Endothelial cell of umbilical vein (primary cell): ENCODE data around the gene GATA3. TPM values are rescaled to one million over a fixed set of nuclear protein-coding genes. Genes with fewer than 3 reads are reported as not detected.

Experiments used
- BruUV-seq: library from RNA; stranded (reverse); fragments of 400-500 nt; replicated peaks from 2 replicates; lab custom pipeline; 2021; lab: Mats Ljungman, UMichigan
- CTCF ChIA-PET: fragments of 300-600, 350-600 bp; sonication (Branson Sonifier 250); formaldehyde crosslinking; loops from one replicate; lab custom pipeline; 2021; ENCODE audit warnings: antibody characterized with exemption, inconsistent platforms; lab: Charles Lee
- POLR2A ChIA-PET: fragments of 300-600, 350-600 bp; sonication (Branson Sonifier 250); formaldehyde crosslinking; loops from one replicate; lab custom pipeline; 2021; ENCODE audit warnings: antibody characterized with exemption, inconsistent platforms; lab: Charles Lee
- DNase-seq: peaks from one replicate; pipeline ENCODE4 v3.0.0-alpha.2; 2011; ENCODE audit warnings: low read depth, low spot score
- FAIRE-seq: peaks from 2 replicates; lab custom pipeline; 2011; peaks lifted over from hg19 to GRCh38; lab: Jason Lieb, UNC
- H2AFZ ChIP-seq: 2 replicates; pipeline ENCODE4 v1.6.0; 2012; ENCODE audit warnings: low read depth, low read length, control low read depth, inconsistent platforms
- H3K27ac ChIP-seq: 2 replicates; pipeline ENCODE4 v1.5.1; 2011; ENCODE audit warnings: low read depth, mild to moderate bottlenecking, control low read depth, low read length, moderate library complexity; ENCODE audit not compliant: insufficient read depth
- H3K27me3 ChIP-seq, 2 experiments: 2 replicates each; pipeline versions ENCODE4 v1.6.0 to v1.6.1; 2011; ENCODE audit warnings: low read length in 2 of 2, mixed read lengths in 1 of 2; ENCODE audit not compliant: control insufficient read depth in 2 of 2, insufficient read depth in 2 of 2
- H3K36me3 ChIP-seq, 2 experiments: 2 replicates in 1 of 2; 3 replicates in 1 of 2; pipeline ENCODE4 v1.5.1; 2011; ENCODE audit warnings: low read length in 2 of 2, mild to moderate bottlenecking in 1 of 2, moderate library complexity in 1 of 2; ENCODE audit not compliant: control insufficient read depth in 2 of 2, insufficient read depth in 2 of 2; ENCODE audit errors: extremely low read depth in 1 of 2
- H3K4me1 ChIP-seq: 3 replicates; pipeline ENCODE4 v1.5.1; 2011; ENCODE audit warnings: mild to moderate bottlenecking, low read length; ENCODE audit not compliant: control insufficient read depth, insufficient read depth; ENCODE audit errors: extremely low read depth
- H3K4me2 ChIP-seq: 2 replicates; pipeline ENCODE4 v1.6.1; 2011; ENCODE audit warnings: low read length, control low read depth, mixed read lengths; ENCODE audit not compliant: insufficient read depth
- H3K4me3 ChIP-seq, 3 experiments: fragments of 200-600 bp in 1 of 3; sonication (generic), shearing (Covaris generic) in 1 of 3; replicated peaks in 1 of 3; 2 replicates each; pipeline ENCODE4 v1.5.1; 2011 to 2016; ENCODE audit warnings: control low read depth in 3 of 3, low read length in 3 of 3, mild to moderate bottlenecking in 2 of 3, inconsistent platforms in 1 of 3, low read depth in 1 of 3, moderate library complexity in 1 of 3; ENCODE audit not compliant: insufficient read depth in 1 of 3
- H3K79me2 ChIP-seq: 2 replicates; pipeline ENCODE4 v1.6.0; 2012; ENCODE audit warnings: low read length, inconsistent platforms; ENCODE audit not compliant: control insufficient read depth, insufficient read depth
- H3K9ac ChIP-seq: replicated peaks from 2 replicates; pipeline ENCODE3; 2011; ENCODE audit warnings: low read length, control low read depth; ENCODE audit not compliant: insufficient read depth; ENCODE audit errors: extremely low read depth
- H3K9me1 ChIP-seq: replicated peaks from 3 replicates; pipeline ENCODE4 v1.6.0; 2011; ENCODE audit warnings: mild to moderate bottlenecking, low read length; ENCODE audit not compliant: control insufficient read depth, insufficient read depth; ENCODE audit errors: extremely low read depth
- H3K9me3 ChIP-seq: replicated peaks from 2 replicates; pipeline ENCODE4 v1.5.1; 2012; ENCODE audit warnings: low read length, inconsistent platforms; ENCODE audit not compliant: control insufficient read depth, insufficient read depth
- H4K20me1 ChIP-seq: replicated peaks from 2 replicates; pipeline ENCODE3; 2011; ENCODE audit warnings: mild to moderate bottlenecking, low read length; ENCODE audit not compliant: control insufficient read depth, insufficient read depth; ENCODE audit errors: extremely low read depth
- CTCF ChIP-seq, 2 donors: IDR thresholded peaks; 1 replicate in 1 of 2; 2 replicates in 1 of 2; pipeline ENCODE4 v1.5.1; 2011; ENCODE audit warnings: low read length in 2 of 2, mild to moderate bottlenecking in 2 of 2, moderate library complexity in 2 of 2, control low read depth in 1 of 2, inconsistent platforms in 1 of 2, low read depth in 1 of 2; ENCODE audit not compliant: insufficient read depth in 1 of 2; ENCODE audit errors: extremely low read depth in 1 of 2
- EZH2 ChIP-seq: IDR thresholded peaks from 2 replicates; pipeline ENCODE4 v1.6.1; 2012; ENCODE audit warnings: borderline replicate concordance, low read depth, mild to moderate bottlenecking, moderate library complexity, low read length, inconsistent platforms; ENCODE audit not compliant: severe bottlenecking
- FOS ChIP-seq: IDR thresholded peaks from 2 replicates; pipeline ENCODE4 v1.6.1; 2011; ENCODE audit warnings: mild to moderate bottlenecking, low read length, moderate library complexity, borderline replicate concordance; ENCODE audit not compliant: insufficient read depth
- GATA2 ChIP-seq: IDR thresholded peaks from 2 replicates; pipeline ENCODE4 v1.7.0; 2011; ENCODE audit warnings: low read depth, mild to moderate bottlenecking, moderate library complexity, mixed read lengths, low read length; ENCODE audit not compliant: insufficient read length, insufficient read depth
- JUN ChIP-seq: IDR thresholded peaks from 2 replicates; pipeline ENCODE4 v1.6.1; 2011; ENCODE audit warnings: borderline replicate concordance, low read depth; ENCODE audit not compliant: insufficient read length, insufficient read depth
- MAX ChIP-seq: IDR thresholded peaks from 2 replicates; pipeline ENCODE4 v1.6.1; 2011; ENCODE audit not compliant: insufficient read depth, insufficient read length
- MYC ChIP-seq: IDR thresholded peaks from one replicate; pipeline ENCODE4 v1.6.1; 2011; ENCODE audit warnings: mild to moderate bottlenecking, low read depth, low read length
- POLR2A ChIP-seq: IDR thresholded peaks from 2 replicates; pipeline ENCODE4 v1.6.1; 2012; ENCODE audit warnings: low read depth, mild to moderate bottlenecking, control low read depth, low read length
- POLR2AphosphoS5 ChIP-seq: IDR thresholded peaks from 2 replicates; pipeline ENCODE4 v1.6.1; 2012; ENCODE audit warnings: low read depth, mild to moderate bottlenecking, control low read depth, low read length, moderate library complexity; ENCODE audit not compliant: insufficient read depth
- dilution Hi-C: fragments of 300-500 bp; cut with MboI; formaldehyde crosslinking; loops from one replicate; pipeline ENCODE4 v1.15.0; 2019; ENCODE audit warnings: low sequenced_read_pairs; ENCODE audit not compliant: extremely low pct_ligation_motif_present
- intact Hi-C: fragments of 100-400 bp; cut with micrococcal nuclease; formaldehyde crosslinking; loops from one replicate; pipeline ENCODE4 v1.10.0; 2022
- polyA plus RNA-seq, 4 experiments: library from polyadenylated mRNA; depleted of rRNA in 3 of 4; stranded (reverse) in 3 of 4; unstranded in 1 of 4; fragments of >200 nt; gene quantifications; 2 replicates each; pipeline versions ENCODE4 v1.2.1 to v1.2.3, GENCODE V29; 2011 to 2012; ENCODE audit warnings: missing spikeins in 1 of 4
- total RNA-seq: library from RNA; stranded (reverse); gene quantifications from 2 replicates; pipeline ENCODE4 v1.2.3, GENCODE V29; 2021

Gene GATA3
- total and polyA plus RNA-seq, 2 donors (not counting 3 experiments of a cell fraction or from before 2014, with no cell fraction given), result 9.3 to 33.0 TPM

DNA sequence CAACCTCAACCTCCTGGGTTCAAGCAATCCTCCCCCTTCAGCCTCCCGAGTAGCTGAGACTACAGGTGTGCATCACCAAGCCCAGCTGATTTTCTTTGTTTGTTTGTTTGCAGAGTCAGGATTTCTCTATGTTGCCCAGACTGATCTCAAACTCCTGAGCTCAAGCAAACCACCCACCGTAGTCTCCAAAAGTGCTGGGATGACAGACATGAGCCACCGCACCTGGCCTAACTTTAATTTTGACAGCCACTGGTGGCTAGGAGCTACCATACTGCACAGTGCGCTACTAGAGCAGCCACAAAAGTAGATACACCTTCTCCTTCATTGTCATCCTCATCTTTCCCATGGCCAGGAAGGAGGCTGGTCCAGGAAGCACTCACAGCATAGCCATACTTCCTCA, 31.2 kb upstream of the GATA3 start:
- Histone ChIP-seq H3K4me2 (no peak overlapping the region), H3K9me3 (no peaks in the 10 kb centered on the region), H3K79me2 (no peaks in the 10 kb centered on the region), H3K27ac (no peak overlapping the region), H3K36me3 (no peaks in the 10 kb centered on the region), H3K4me3 (no peak overlapping the region), H3K4me1 (peaks cover 8% of the 10 kb centered on the region), H2AFZ (no peak overlapping the region), H3K9me1 (no peaks in the 10 kb centered on the region), H4K20me1 (no peaks in the 10 kb centered on the region), H3K27me3 (peaks cover 0 to 6% of the 10 kb centered on the region in 2 experiments), H3K9ac (no peak overlapping the region)
- FAIRE-seq (no peak), DNase-seq (no peak)
- BruUV-seq, result no TSS peak
- TF ChIP-seq POLR2A (no peak), POLR2AphosphoS5 (no peak)
- CTCF ChIA-PET, result no interaction called here
- dilution Hi-C loops (no loop called here), intact Hi-C loops (no loop called here)
- POLR2A ChIA-PET, result no interaction called here

DNA sequence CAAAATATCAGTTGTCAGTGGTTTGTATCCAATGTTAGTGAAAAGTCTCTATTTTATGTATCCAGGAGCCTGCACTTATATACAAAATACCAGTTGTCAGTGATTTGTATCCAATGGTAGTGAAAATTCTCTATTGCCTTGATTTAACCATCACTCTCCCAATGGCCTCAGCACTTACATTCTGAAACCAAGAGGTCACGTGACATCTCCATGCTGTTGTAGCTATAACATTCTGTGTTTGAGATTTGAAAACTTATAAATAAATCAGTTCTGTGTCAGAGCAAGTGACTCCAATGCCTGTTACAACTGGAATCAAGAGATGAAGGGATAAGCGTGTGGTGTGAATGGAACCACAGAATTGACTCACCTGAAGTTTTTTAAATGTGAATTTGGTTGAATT, 30.6 kb upstream of the GATA3 start:
- TF ChIP-seq EZH2 (no peak), FOS (no peak), GATA2 (no peak), MAX (no peak), MYC (no peak), POLR2AphosphoS5 (no peak), POLR2A (no peak), CTCF (IDR thresholded peaks at IDR 0.05; ENCODE audit: extremely low read depth in 1 of 2, insufficient read depth in 1 of 2, low read depth in 1 of 2, low read length in 2 of 2) (no peak), JUN (no peak)
- no TSS peak for BruUV-seq
- ChIA-PET POLR2A (no interaction called here), CTCF (no interaction called here)
- H3K27me3 ChIP-seq, result peaks cover 0 to 6% of the 10 kb centered on the region in 2 experiments
- H3K9me3 ChIP-seq, result no peaks in the 10 kb centered on the region
- no peaks in the 10 kb centered on the region for H4K20me1 ChIP-seq
- dilution Hi-C loops (no loop called here), intact Hi-C loops (no loop called here)
- no peak overlapping the region for H3K4me3 ChIP-seq
- H2AFZ ChIP-seq, result no peak overlapping the region
- no peak overlapping the region for H3K9ac ChIP-seq
- no peak overlapping the region for H3K4me2 ChIP-seq
- FAIRE-seq, result no peak
- peaks cover 8% of the 10 kb centered on the region for H3K4me1 ChIP-seq
- H3K79me2 ChIP-seq, result no peaks in the 10 kb centered on the region
- H3K9me1 ChIP-seq, result no peaks in the 10 kb centered on the region
- no peak overlapping the region for H3K27ac ChIP-seq
- DNase-seq, result no peak
- no peaks in the 10 kb centered on the region for H3K36me3 ChIP-seq
